Heart right ventricle (tissue), 16 donors: ENCODE measurements around the gene XPOT. TPM values are rescaled to one million over a fixed set of nuclear protein-coding genes. Genes with fewer than 3 reads are reported as not detected.

ENCODE experiments used
- ATAC-seq, 8 donors: fragments of 200-7000 bp; cut with Tn5 transposase; one replicate each; pipeline ENCODE4 v1.9.1; 2020; ENCODE audit warnings: mild to moderate bottlenecking in 8 of 8, moderate library complexity in 8 of 8, moderate number of reproducible peaks in 1 of 8
- DNase-seq, 2 donors: peaks; one replicate each; pipeline ENCODE4 v3.0.0-alpha.2; 2020
- H3K27ac ChIP-seq, 10 donors: fragments of 200-600 bp; sonication (generic) in 2 of 10; one replicate each; pipeline versions ENCODE4 v1.5.0 to v1.8.0; 2020 to 2022; ENCODE audit warnings: mild to moderate bottlenecking in 3 of 10
- H3K27me3 ChIP-seq, 7 donors: fragments of 200-600 bp; one replicate each; pipeline ENCODE4 v1.8.0; 2021 to 2022; ENCODE audit warnings: mild to moderate bottlenecking in 2 of 7
- H3K36me3 ChIP-seq, 9 donors: fragments of 200-600 bp; sonication (generic) in 1 of 9; one replicate each; pipeline versions ENCODE4 v1.5.0 to v1.8.0; 2020 to 2022; ENCODE audit warnings: mild to moderate bottlenecking in 2 of 9
- H3K4me1 ChIP-seq, 9 donors: fragments of 200-600 bp; sonication (generic) in 1 of 9; one replicate each; pipeline versions ENCODE4 v1.5.0 to v1.8.0; 2020 to 2022; ENCODE audit warnings: mild to moderate bottlenecking in 4 of 9
- H3K4me3 ChIP-seq, 10 donors: fragments of 200-600 bp; sonication (generic) in 2 of 10; one replicate each; pipeline versions ENCODE4 v1.5.0 to v1.8.0; 2020 to 2022; ENCODE audit warnings: mild to moderate bottlenecking in 7 of 10, moderate library complexity in 2 of 10
- H3K9me3 ChIP-seq, 11 donors: fragments of 200-600 bp in 10 of 11; sonication (generic) in 2 of 11; one replicate each; pipeline versions ENCODE4 v1.5.0 to v1.8.0; 2013 to 2022; ENCODE audit warnings: mild to moderate bottlenecking in 2 of 11, control low read depth in 1 of 11, moderate library complexity in 1 of 11
- CTCF ChIP-seq, 9 donors: fragments of 200-600 bp; sonication (generic) in 2 of 9; IDR thresholded peaks; one replicate each; pipeline versions ENCODE4 v1.5.0 to v1.8.0; 2021 to 2022; ENCODE audit warnings: antibody characterized with exemption in 9 of 9, mild to moderate bottlenecking in 5 of 9, moderate library complexity in 1 of 9
- WGBS, 2 donors: extraction: QIAGEN DNeasy Blood & Tissue Kit; methylation state at CpG; one replicate each; pipeline ENCODE4 v1.1.7; 2013; ENCODE audit warnings: inconsistent platforms in 1 of 2; 5-methylcytosine and 5-hydroxymethylcytosine counted together
- intact Hi-C, 10 donors: fragments of 100-400 bp; cut with DNase I; formaldehyde crosslinking; loops; one replicate each; pipeline versions ENCODE4 v1.11.1 to v1.14.2; 2022
- polyA plus RNA-seq, 2 donors: library from polyadenylated mRNA; stranded (reverse); fragments of 200-250 nt; gene quantifications; one replicate each; pipeline ENCODE4 v1.2.3, GENCODE V29; 2013
- total RNA-seq, 10 donors: library from RNA; stranded (reverse); fragmentation: NEBNext Ultra II Directional in 3 of 10; extraction: Animal tissue kit (Norgen Biotek cat#: 25700) in 3 of 10; gene quantifications; one replicate each; pipeline versions ENCODE4 v1.2.1 to v1.2.4, GENCODE V29; 2021 to 2023
- donor health status: Arrhythmogenic right ventricular cardiomyopathy.
- donor health status: ischemic (EF 13 %, LVEDD 7.1; RV severe dilation, severe dysfunction).
- donor health status: healthy with polysubstance abuse.
- donor health status: DM: no; HTN: yes; CAD: no.
- donor health status: DM: no; HTN: no; CAD: no.
- donor health status: ischemic (EF 25% LVEDD 6.9; RV normal size, moderate dysfunction).
- donor health status: ischemic (EF 25% LVEDD 5.7; RV mildly dilated, moderate dysfunction).
- donor health status: healthy.
- donor health status: DM: yes; HTN: yes; CAD: no.
- donor health status: Ischemic cardiomyopathy.
- donor health status: ischemic (EF 35%, LVEDD 5.7; RV mildly dilated, moderate dysfunction).
- donor health status: nonischemic (EF 11% LVEDD 7.7; RV severe dilation, severe dysfunction).
- donor health status: DM: yes; HTN: yes; CAD: no.
- donor health status: PGD.
- donor health status: ischemic (EF 29% LVEDD 5.4; RV normal size, mild dysfunction).
- donor health status: nonischemic (EF 23%, LVEDD 6.1; RV moderate dilation, normal function).

XPOT gene
- total and polyA plus RNA-seq, 12 donors = 8.6 to 31.6 (median 19.1) TPM

- ATAC-seq (no peak), DNase-seq (no peak)
- Histone ChIP-seq H3K27ac (no peak overlapping the region), H3K4me1 (peaks cover 0 to 30% (median 8%) of the 10 kb centered on the region in 9 donors), H3K36me3 (peaks cover 0 to 100% (median 45%) of the 10 kb centered on the region in 9 donors), H3K4me3 (no peak overlapping the region), H3K27me3 (no peaks in the 10 kb centered on the region), H3K9me3 (no peaks in the 10 kb centered on the region)
- TF ChIP-seq CTCF (IDR thresholded peaks at IDR 0.05) = no peak
- intact Hi-C loops = no loop called here
Measured at GRCh38 chr12:64466178-64466577, 62.0 kb downstream of the XPOT start.

GRCh38 chr12:64468966-64469365 lies 64.8 kb downstream of the XPOT start:
- no peaks in the 10 kb centered on the region for H3K9me3 ChIP-seq
- H3K27ac ChIP-seq = peak overlapping the region in 1 of 10 donors; percentile 39
- intact Hi-C loops = no loop called here
- no peak for TF ChIP-seq CTCF (IDR thresholded peaks at IDR 0.05)
- ATAC-seq = peak in 2 of 8 donors; percentile 22 to 27
- no peak for DNase-seq
- whole genome bisulfite sequencing, 2 donors = 48 to 54% methylated on average over 5 of the region's 5 CpGs
- no peaks in the 10 kb centered on the region for H3K27me3 ChIP-seq
- peaks cover 0 to 25% (median 5%) of the 10 kb centered on the region in 9 donors for H3K4me1 ChIP-seq
- no peak overlapping the region for H3K4me3 ChIP-seq
- peaks cover 0 to 100% (median 49%) of the 10 kb centered on the region in 9 donors for H3K36me3 ChIP-seq

- H3K4me3 ChIP-seq = no peak overlapping the region
- TF ChIP-seq CTCF (IDR thresholded peaks at IDR 0.05) = no peak
- DNase-seq (peak in 1 of 2 donors; percentile 23), ATAC-seq (peak in 6 of 8 donors; percentile 49 to 87 (median 65))
- WGBS, 2 donors = 72 to 73% methylated on average over 2 of the region's 2 CpGs
- peaks cover 0 to 100% (median 50%) of the 10 kb centered on the region in 9 donors for H3K36me3 ChIP-seq
- H3K4me1 ChIP-seq = peaks cover 0 to 25% (median 5%) of the 10 kb centered on the region in 9 donors
- intact Hi-C loops = no loop called here
- no peaks in the 10 kb centered on the region for H3K9me3 ChIP-seq
- H3K27ac ChIP-seq = peak overlapping the region in 5 of 10 donors; percentile 2 to 39 (median 18)
- H3K27me3 ChIP-seq = no peaks in the 10 kb centered on the region
Measured at GRCh38 chr12:64469455-64470142, 65.4 kb downstream of the XPOT start.

- Histone ChIP-seq H3K36me3 (peaks cover 0 to 100% (median 50%) of the 10 kb centered on the region in 9 donors), H3K27me3 (no peaks in the 10 kb centered on the region), H3K4me3 (no peak overlapping the region), H3K9me3 (peaks cover 0 to 3% (median 1%) of the 10 kb centered on the region in 11 donors), H3K4me1 (peaks cover 0 to 25% (median 5%) of the 10 kb centered on the region in 9 donors), H3K27ac (peak overlapping the region in 1 of 10 donors; percentile 39)
- intact Hi-C loops = no loop called here
- no peak for TF ChIP-seq CTCF (IDR thresholded peaks at IDR 0.05)
- no peak for DNase-seq
- ATAC-seq = peak in 3 of 8 donors; percentile 27 to 55 (median 54)
- 61 to 65% methylated on average over 2 of the region's 2 CpGs for WGBS, 2 donors
Measured at GRCh38 chr12:64470495-64470894, 66.3 kb downstream of the XPOT start.
